ENCODE measurements around the gene AP3S2. TPM values are rescaled to one million over a fixed set of nuclear protein-coding genes. Genes with fewer than 3 reads are reported as not detected.
"Not testable (repeated sequence)": the region's sequence is repeated elsewhere in the genome, so short reads cannot be mapped to it uniquely, and the experiment has no call there.

Gene AP3S2
- total RNA-seq, 1 donor from 2014 or later = 40.8 TPM

GRCh38 chr15:89870006-89870405, 23.8 kb downstream of the AP3S2 start:
- no peak for FAIRE-seq
- DNase-seq (ENCODE audit: low spot score in 2 of 2) = no peak

- not testable (repeated sequence) for FAIRE-seq; DNase-seq (ENCODE audit: low spot score in 2 of 2)
Observed at GRCh38 chr15:89869490-89869889, 24.3 kb downstream of the AP3S2 start.

GRCh38 chr15:89864958-89865739, 28.6 kb downstream of the AP3S2 start:
- FAIRE-seq (no peak), DNase-seq (ENCODE audit: low spot score in 2 of 2) (no peak)

GRCh38 chr15:89863918-89864317, 29.9 kb downstream of the AP3S2 start:
- no peak for DNase-seq (ENCODE audit: low spot score in 2 of 2)
- no peak for FAIRE-seq

GRCh38 chr15:89860891-89861290, 32.9 kb downstream of the AP3S2 start:
- FAIRE-seq (no peak), DNase-seq (ENCODE audit: low spot score in 2 of 2) (no peak)

- DNase-seq (ENCODE audit: low spot score in 2 of 2) = no peak
- FAIRE-seq = no peak
Observed at GRCh38 chr15:89860431-89860830, 33.4 kb downstream of the AP3S2 start.

- FAIRE-seq (no peak), DNase-seq (ENCODE audit: low spot score in 2 of 2) (no peak)
Observed at GRCh38 chr15:89858661-89859458, 34.9 kb downstream of the AP3S2 start.

GRCh38 chr15:89857673-89858072, 36.1 kb downstream of the AP3S2 start:
- FAIRE-seq (no peak), DNase-seq (ENCODE audit: low spot score in 2 of 2) (no peak)

- DNase-seq (ENCODE audit: low spot score in 2 of 2) (no peak), FAIRE-seq (no peak)
Observed at GRCh38 chr15:89855948-89856347, 37.8 kb downstream of the AP3S2 start.

GRCh38 chr15:89854863-89855262, 38.9 kb downstream of the AP3S2 start:
- not testable (repeated sequence) for DNase-seq (ENCODE audit: low spot score in 2 of 2); FAIRE-seq

- no peak for DNase-seq (ENCODE audit: low spot score in 2 of 2)
- FAIRE-seq = no peak
Observed at GRCh38 chr15:89852342-89852995, 41.3 kb downstream of the AP3S2 start.

GRCh38 chr15:89851673-89852341, 42.0 kb downstream of the AP3S2 start:
- no peak for FAIRE-seq
- no peak for DNase-seq (ENCODE audit: low spot score in 2 of 2)

GRCh38 chr15:89848970-89849292, 44.9 kb downstream of the AP3S2 start:
- FAIRE-seq (no peak), DNase-seq (ENCODE audit: low spot score in 2 of 2) (no peak)

GRCh38 chr15:89847101-89847500, 46.7 kb downstream of the AP3S2 start:
- FAIRE-seq (no peak), DNase-seq (ENCODE audit: low spot score in 2 of 2) (no peak)

GRCh38 chr15:89845305-89845893, 48.4 kb downstream of the AP3S2 start:
- DNase-seq (ENCODE audit: low spot score in 2 of 2) (no peak), FAIRE-seq (no peak)

- DNase-seq (ENCODE audit: low spot score in 2 of 2) (no peak), FAIRE-seq (no peak)
Observed at GRCh38 chr15:89841962-89842361, 51.8 kb downstream of the AP3S2 start.

GRCh38 chr15:89841306-89841705, 52.5 kb downstream of the AP3S2 start:
- no peak for FAIRE-seq

GRCh38 chr15:89839167-89839810, 54.5 kb downstream of the AP3S2 start:
- DNase-seq (ENCODE audit: low spot score in 2 of 2) (no peak), FAIRE-seq (no peak)

More at GRCh38 chr15:89841306-89841705, 52.5 kb downstream of the AP3S2 start:
- no peak for DNase-seq (ENCODE audit: low spot score in 2 of 2)

- DNase-seq (ENCODE audit: low spot score in 2 of 2) = no peak
- FAIRE-seq = no peak
Observed at GRCh38 chr15:89837830-89838178, 56.0 kb downstream of the AP3S2 start.
